ENCODE measurements around the gene NAA80. TPM values are rescaled to one million over a fixed set of nuclear protein-coding genes. Genes with fewer than 3 reads are reported as not detected.

NAA80 gene
- total and polyA plus RNA-seq, 2 of the 13 experiments (the other 11 are each of a cell fraction or from before 2014, with no cell fraction given) = 3.4 to 8.7 TPM

DNA sequence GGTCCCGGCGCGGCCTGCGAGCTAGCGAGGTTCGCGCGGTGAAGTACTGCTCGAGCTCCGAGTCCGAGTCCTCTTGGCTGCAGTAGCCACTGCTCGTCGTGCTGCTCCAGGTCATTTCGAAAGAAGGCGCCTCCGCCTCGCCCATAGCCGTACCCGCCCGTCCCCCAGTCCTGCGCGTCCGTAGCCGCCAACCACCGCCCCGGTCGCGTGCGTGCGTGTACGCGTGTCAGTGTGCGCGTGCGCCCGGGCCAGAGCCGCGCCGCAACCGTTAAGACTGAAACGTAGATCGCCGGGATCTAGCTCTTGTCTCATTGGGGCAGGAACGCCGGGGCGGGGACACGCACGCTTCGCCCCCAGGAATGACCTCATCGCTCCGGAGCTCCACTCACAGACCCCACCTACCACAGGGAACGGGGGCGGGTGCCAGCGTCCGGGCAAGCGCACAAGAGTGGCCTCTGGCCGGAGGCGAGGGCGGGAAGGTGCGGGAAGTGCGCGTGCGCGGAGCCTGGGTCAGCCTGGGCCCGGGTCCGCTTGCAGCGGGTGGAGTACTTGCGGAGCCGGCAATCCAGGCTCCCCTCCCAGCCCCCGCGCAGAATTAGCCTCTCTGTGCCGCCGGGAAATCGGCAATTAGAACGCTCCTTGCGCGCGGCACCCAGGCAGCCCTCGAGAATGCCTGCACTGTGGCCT is 38.1 kb upstream of the NAA80 start (continued):
- TF ChIP-seq JUNB (CRISPR knock-in tag; IDR thresholded peaks at IDR 0.05; ENCODE audit: borderline replicate concordance) = 0 out of 2 replicates have a peak, but pooled peaks have one; percentile 56
- TF ChIP-seq MEF2D (CRISPR knock-in tag; IDR thresholded peaks at IDR 0.05) = peak; percentile 86
- TF ChIP-seq AGO1 (IDR thresholded peaks at IDR 0.05; ENCODE audit: low read depth, low read length, poor library complexity, severe bottlenecking) = no peak
- no peak for TF ChIP-seq MAFF (IDR thresholded peaks at IDR 0.05; ENCODE audit: low read depth, low read length)
- TF ChIP-seq HNRNPK (IDR thresholded peaks at IDR 0.05; ENCODE audit: low read depth, low read length, poor library complexity, severe bottlenecking) = peak; percentile 27
- TF ChIP-seq SAP130 (CRISPR knock-in tag; IDR thresholded peaks at IDR 0.05; ENCODE audit: low read depth) = peak; percentile 97
- TF ChIP-seq FOXA3 (CRISPR knock-in tag; IDR thresholded peaks at IDR 0.05) = peak; percentile 13; the same call in 1 of the 2 replicates
- peak; percentile 86; the same call in 1 of the 2 replicates for TF ChIP-seq HOXA7 (CRISPR knock-in tag; IDR thresholded peaks at IDR 0.05)
- TF ChIP-seq GLI4 (CRISPR knock-in tag; IDR thresholded peaks at IDR 0.05; ENCODE audit: borderline replicate concordance) = no peak; the same call in 1 of the 2 replicates
- TF ChIP-seq JUN (CRISPR knock-in tag; IDR thresholded peaks at IDR 0.05) = peak; percentile 90
- no peak for TF ChIP-seq ZNF207 (IDR thresholded peaks at IDR 0.05; ENCODE audit: borderline replicate concordance)
- TF ChIP-seq, protein P1, sequence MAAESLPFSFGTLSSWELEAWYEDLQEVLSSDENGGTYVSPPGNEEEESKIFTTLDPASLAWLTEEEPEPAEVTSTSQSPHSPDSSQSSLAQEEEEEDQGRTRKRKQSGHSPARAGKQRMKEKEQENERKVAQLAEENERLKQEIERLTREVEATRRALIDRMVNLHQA (CRISPR knock-in tag; IDR thresholded peaks at IDR 0.05) = no peak
- TF ChIP-seq, protein P2, sequence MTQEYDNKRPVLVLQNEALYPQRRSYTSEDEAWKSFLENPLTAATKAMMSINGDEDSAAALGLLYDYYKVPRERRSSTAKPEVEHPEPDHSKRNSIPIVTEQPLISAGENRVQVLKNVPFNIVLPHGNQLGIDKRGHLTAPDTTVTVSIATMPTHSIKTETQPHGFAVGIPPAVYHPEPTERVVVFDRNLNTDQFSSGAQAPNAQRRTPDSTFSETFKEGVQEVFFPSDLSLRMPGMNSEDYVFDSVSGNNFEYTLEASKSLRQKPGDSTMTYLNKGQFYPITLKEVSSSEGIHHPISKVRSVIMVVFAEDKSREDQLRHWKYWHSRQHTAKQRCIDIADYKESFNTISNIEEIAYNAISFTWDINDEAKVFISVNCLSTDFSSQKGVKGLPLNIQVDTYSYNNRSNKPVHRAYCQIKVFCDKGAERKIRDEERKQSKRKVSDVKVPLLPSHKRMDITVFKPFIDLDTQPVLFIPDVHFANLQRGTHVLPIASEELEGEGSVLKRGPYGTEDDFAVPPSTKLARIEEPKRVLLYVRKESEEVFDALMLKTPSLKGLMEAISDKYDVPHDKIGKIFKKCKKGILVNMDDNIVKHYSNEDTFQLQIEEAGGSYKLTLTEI (CRISPR knock-in tag; conservative IDR thresholded peaks at IDR 0.05) = no peak; the same call in 1 of the 2 replicates
- TF ChIP-seq ZBTB7A (CRISPR knock-in tag; IDR thresholded peaks at IDR 0.05) = no peak
- TF ChIP-seq ZKSCAN1 (IDR thresholded peaks at IDR 0.05; ENCODE audit: low read length) = no peak
- no peak for TF ChIP-seq ZNF577 (CRISPR knock-in tag; IDR thresholded peaks at IDR 0.05; ENCODE audit: borderline replicate concordance, low read depth)
- TF ChIP-seq NKX3-1 (CRISPR knock-in tag; IDR thresholded peaks at IDR 0.05) = 0 out of 2 replicates have a peak, but pooled peaks have one; percentile 37
- TF ChIP-seq, protein P3, sequence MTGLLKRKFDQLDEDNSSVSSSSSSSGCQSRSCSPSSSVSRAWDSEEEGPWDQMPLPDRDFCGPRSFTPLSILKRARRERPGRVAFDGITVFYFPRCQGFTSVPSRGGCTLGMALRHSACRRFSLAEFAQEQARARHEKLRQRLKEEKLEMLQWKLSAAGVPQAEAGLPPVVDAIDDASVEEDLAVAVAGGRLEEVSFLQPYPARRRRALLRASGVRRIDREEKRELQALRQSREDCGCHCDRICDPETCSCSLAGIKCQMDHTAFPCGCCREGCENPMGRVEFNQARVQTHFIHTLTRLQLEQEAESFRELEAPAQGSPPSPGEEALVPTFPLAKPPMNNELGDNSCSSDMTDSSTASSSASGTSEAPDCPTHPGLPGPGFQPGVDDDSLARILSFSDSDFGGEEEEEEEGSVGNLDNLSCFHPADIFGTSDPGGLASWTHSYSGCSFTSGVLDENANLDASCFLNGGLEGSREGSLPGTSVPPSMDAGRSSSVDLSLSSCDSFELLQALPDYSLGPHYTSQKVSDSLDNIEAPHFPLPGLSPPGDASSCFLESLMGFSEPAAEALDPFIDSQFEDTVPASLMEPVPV (CRISPR knock-in tag; IDR thresholded peaks at IDR 0.05) = peak; percentile 84
- TF ChIP-seq ASH2L (IDR thresholded peaks at IDR 0.05; ENCODE audit: insufficient read length, low read depth, low read length) = peak; percentile 36
- TF ChIP-seq TCF7L2 (IDR thresholded peaks at IDR 0.05; ENCODE audit: low read depth, low read length) = no peak
- peak; percentile 92 for TF ChIP-seq ZNF761 (CRISPR knock-in tag; conservative IDR thresholded peaks at IDR 0.05)
- peak; percentile 94 for TF ChIP-seq RBFOX2 (IDR thresholded peaks at IDR 0.05; ENCODE audit: low read depth, low read length)
- peak; percentile 27 for TF ChIP-seq SKI (IDR thresholded peaks at IDR 0.05; ENCODE audit: partially characterized antibody)
- no peak for TF ChIP-seq ZNF775 (CRISPR knock-in tag; IDR thresholded peaks at IDR 0.05; ENCODE audit: borderline replicate concordance)
- no peak for TF ChIP-seq KDM1A (CRISPR knock-in tag; IDR thresholded peaks at IDR 0.05)
- TF ChIP-seq REL (CRISPR knock-in tag; conservative IDR thresholded peaks at IDR 0.05) = peak; percentile 93
- no peak for TF ChIP-seq ZNF460 (CRISPR knock-in tag; IDR thresholded peaks at IDR 0.05; ENCODE audit: borderline replicate concordance)
- no peak for TF ChIP-seq SYNCRIP (IDR thresholded peaks at IDR 0.05; ENCODE audit: insufficient read depth, low read depth, low read length)
